IMR-90 (cell line): ENCODE measurements around the gene KLC4. TPM values are rescaled to one million over a fixed set of nuclear protein-coding genes. Genes with fewer than 3 reads are reported as not detected.
A peak's percentile ranks its signal among the peaks of the same experiment; 100 is the strongest.

Experiments
- ATAC-seq: fragments of 200-7000 bp; cut with Tn5 transposase; 2 replicates; pipeline ENCODE4 v1.9.1; 2020; ENCODE audit warnings: low read depth, mild to moderate bottlenecking, moderate library complexity
- BruUV-seq: library from RNA; stranded (reverse); fragments of 400-500 nt; replicated peaks from 2 replicates; lab custom pipeline; 2021; lab: Mats Ljungman, UMichigan
- CTCF ChIA-PET: fragments of 300-600 bp; formaldehyde crosslinking; extraction: SDS; loops from one replicate; lab custom pipeline; 2021; ENCODE audit warnings: antibody characterized with exemption; lab: Yijun Ruan, JAX
- POLR2A ChIA-PET: fragments of 300-600 bp; sonication (Branson Sonifier 250); formaldehyde crosslinking; loops from one replicate; lab custom pipeline; 2022; ENCODE audit warnings: antibody characterized with exemption; ENCODE audit not compliant: unreplicated experiment; lab: Charles Lee
- DNase-seq: peaks from one replicate; pipeline ENCODE4 v3.0.0; 2013
- H2AFZ ChIP-seq: replicated peaks from 2 replicates; pipeline ENCODE3; 2013; ENCODE audit warnings: low read length, mild to moderate bottlenecking; ENCODE audit not compliant: poor library complexity
- H2AK5ac ChIP-seq: 2 replicates; pipeline ENCODE4 v1.6.1; 2013; ENCODE audit warnings: low read depth, low read length, inconsistent platforms
- H2AK9ac ChIP-seq: replicated peaks from 2 replicates; pipeline ENCODE3; 2013; ENCODE audit warnings: mild to moderate bottlenecking, low read depth, low read length, moderate library complexity; ENCODE audit not compliant: poor library complexity
- H2BK120ac ChIP-seq: 2 replicates; pipeline ENCODE4 v1.6.1; 2013; ENCODE audit warnings: low read depth, low read length, inconsistent platforms
- H2BK15ac ChIP-seq: 3 replicates; pipeline ENCODE4 v1.6.1; 2013; ENCODE audit warnings: low read depth, low read length, inconsistent platforms
- H2BK20ac ChIP-seq: 2 replicates; pipeline ENCODE4 v1.6.1; 2013; ENCODE audit warnings: low read depth, mild to moderate bottlenecking, inconsistent platforms, low read length, moderate library complexity
- H2BK5ac ChIP-seq: 2 replicates; pipeline ENCODE4 v1.6.1; 2013; ENCODE audit warnings: mild to moderate bottlenecking, low read depth, low read length, inconsistent platforms; ENCODE audit not compliant: poor library complexity, severe bottlenecking
- H3K14ac ChIP-seq: replicated peaks from 2 replicates; pipeline ENCODE4 v1.6.1; 2013; ENCODE audit warnings: low read depth, low read length, inconsistent platforms
- H3K18ac ChIP-seq: 2 replicates; pipeline ENCODE4 v1.6.1; 2013; ENCODE audit warnings: low read depth, low read length, control low read depth
- H3K23ac ChIP-seq: 2 replicates; pipeline ENCODE4 v1.6.1; 2013; ENCODE audit warnings: low read depth, low read length, inconsistent platforms
- H3K27ac ChIP-seq: 2 replicates; pipeline ENCODE4 v1.5.1; 2013; ENCODE audit warnings: mild to moderate bottlenecking, control low read depth, low read length; ENCODE audit not compliant: insufficient read depth
- H3K27me3 ChIP-seq: 2 replicates; pipeline ENCODE4 v1.6.1; 2013; ENCODE audit warnings: low read length; ENCODE audit not compliant: control insufficient read depth, insufficient read depth
- H3K36me3 ChIP-seq: 2 replicates; pipeline ENCODE4 v1.6.1; 2013; ENCODE audit warnings: low read length, mixed read lengths; ENCODE audit not compliant: control insufficient read depth, insufficient read depth
- H3K4ac ChIP-seq: 2 replicates; pipeline ENCODE4 v1.6.1; 2013; ENCODE audit warnings: low read depth, low read length, inconsistent platforms
- H3K4me1 ChIP-seq: 2 replicates; pipeline ENCODE4 v1.6.1; 2013; ENCODE audit warnings: low read length, mixed read lengths; ENCODE audit not compliant: control insufficient read depth, insufficient read depth
- H3K4me2 ChIP-seq: 2 replicates; pipeline ENCODE4 v1.6.1; 2013; ENCODE audit warnings: low read depth, mild to moderate bottlenecking, control low read depth, low read length, moderate library complexity
- H3K4me3 ChIP-seq: 2 replicates; pipeline ENCODE4 v1.5.1; 2013; ENCODE audit warnings: low read depth, mild to moderate bottlenecking, control low read depth, low read length, moderate library complexity; ENCODE audit not compliant: insufficient read depth
- H3K56ac ChIP-seq: 2 replicates; pipeline ENCODE4 v1.6.1; 2013; ENCODE audit warnings: low read length, inconsistent platforms; ENCODE audit not compliant: insufficient read depth; ENCODE audit errors: extremely low read depth
- H3K79me1 ChIP-seq, 2 experiments: 2 replicates each; pipeline ENCODE4 v1.6.1; 2013; ENCODE audit warnings: low read length in 2 of 2, inconsistent platforms in 1 of 2, low read depth in 1 of 2
- H3K9ac ChIP-seq: 2 replicates; pipeline ENCODE4 v1.6.1; 2013; ENCODE audit warnings: low read depth, low read length, control low read depth
- H3K9me1 ChIP-seq: 2 replicates; pipeline ENCODE4 v1.6.1; 2013; ENCODE audit warnings: low read length, inconsistent platforms; ENCODE audit not compliant: insufficient read depth
- H3K9me3 ChIP-seq: 2 replicates; pipeline ENCODE4 v1.6.1; 2013; ENCODE audit warnings: low read length; ENCODE audit not compliant: control insufficient read depth, insufficient read depth
- H4K20me1 ChIP-seq: 2 replicates; pipeline ENCODE4 v1.6.1; 2013; ENCODE audit warnings: low read length, inconsistent platforms; ENCODE audit not compliant: insufficient read depth
- H4K5ac ChIP-seq: 2 replicates; pipeline ENCODE4 v1.6.1; 2013; ENCODE audit warnings: mild to moderate bottlenecking, low read depth, low read length, control low read depth
- H4K8ac ChIP-seq, 2 experiments: 2 replicates each; pipeline ENCODE4 v1.6.1; 2013; ENCODE audit warnings: low read depth in 2 of 2, low read length in 2 of 2, control low read depth in 1 of 2, inconsistent platforms in 1 of 2
- H4K91ac ChIP-seq: 2 replicates; pipeline ENCODE4 v1.6.1; 2013; ENCODE audit warnings: low read depth, low read length, inconsistent platforms; ENCODE audit not compliant: insufficient read depth
- MAZ ChIP-seq: IDR thresholded peaks from 2 replicates; pipeline ENCODE4 v1.6.1; 2012; ENCODE audit warnings: low read depth, mild to moderate bottlenecking, low read length, improper control_type of control experiment, moderate library complexity, borderline replicate concordance
- SMC3 ChIP-seq: fragments of 150-350 bp; IDR thresholded peaks from 2 replicates; pipeline ENCODE4 v1.6.1; 2016; ENCODE audit warnings: low read depth, mild to moderate bottlenecking, antibody characterized with exemption, low read length, moderate library complexity
- WGBS, 2 experiments: methylation state at CpG; one replicate each; pipeline versions ENCODE4 v1.1.5 to v1.1.7; 2013; ENCODE audit warnings: missing lambda C conversion rate in 2 of 2; ENCODE audit not compliant: insufficient read length in 1 of 2; ENCODE audit errors: extremely low coverage in 2 of 2; 5-methylcytosine and 5-hydroxymethylcytosine counted together
- dilution Hi-C: fragments of 300-500 bp; cut with HindIII; formaldehyde crosslinking; loops from one replicate; pipeline ENCODE4 v1.14.3; 2018; ENCODE audit warnings: low sequenced_read_pairs; ENCODE audit not compliant: unreplicated experiment
- in situ Hi-C: fragments of 300-500 bp; cut with MboI; formaldehyde crosslinking; loops from 3 replicates; pipeline ENCODE4 v1.14.3; 2019; ENCODE audit warnings: low sequenced_read_pairs, inconsistent platforms, mixed read lengths
- intact Hi-C: fragments of 100-400 bp; cut with micrococcal nuclease; formaldehyde crosslinking; loops from 2 replicates; pipeline ENCODE4 v1.10.0; 2022
- polyA plus RNA-seq, 3 experiments: library from polyadenylated mRNA; depleted of rRNA; stranded (reverse); fragments of >200 nt; gene quantifications; 2 replicates each; pipeline ENCODE4 v1.2.3, GENCODE V29; 2012; ENCODE audit warnings: low replicate concordance in 1 of 3
- total RNA-seq: library from RNA; depleted of rRNA; stranded (reverse); fragments of >200 nt; gene quantifications from 2 replicates; pipeline ENCODE4 v1.2.3, GENCODE V29; 2012

Gene KLC4
- total and polyA plus RNA-seq, 2 of the 4 experiments (the other 2 are of a cell fraction): 10.9 to 13.0 TPM

GRCh38 chr6:43075670-43076463 lies 16.4 kb downstream of the KLC4 start, which contains the start of gene PTK7:
TSS of gene PTK7 (plus strand) at chr6:43076314. CDS start at chr6:43076489, 175 bp downstream.
- Histone ChIP-seq H2BK120ac (peak within 1 kb of the TSS; percentile 94), H3K27ac (peak within 1 kb of the TSS; percentile 98), H3K4ac (peak within 1 kb of the TSS; percentile 97), H4K8ac (peak within 1 kb of the TSS; percentile 79 to 91), H4K91ac (peak within 1 kb of the TSS; percentile 93), H3K56ac (peak within 1 kb of the TSS; percentile 92), H3K4me2 (peak within 1 kb of the TSS; percentile 95), H3K9me3 (no peaks in the 10 kb centered on the region), H3K4me3 (peak within 1 kb of the TSS; percentile 76), H3K9me1 (peaks cover 18% of the 10 kb centered on the region), H3K4me1 (peaks cover 25% of the 10 kb centered on the region), H2BK20ac (peak within 1 kb of the TSS; percentile 86), H3K23ac (peak within 1 kb of the TSS; percentile 93), H2AK5ac (peak within 1 kb of the TSS; percentile 68), H2BK15ac (peak within 1 kb of the TSS; percentile 85; the same call in 2 of the 3 replicates), H2BK5ac (peak within 1 kb of the TSS; percentile 91), H3K36me3 (peaks cover 6% of the 10 kb centered on the region; the same call in 1 of the 2 replicates), H2AFZ (peak within 1 kb of the TSS; percentile 93), H3K79me1 (peaks cover 10 to 47% of the 10 kb centered on the region in 2 experiments), H4K5ac (peak within 1 kb of the TSS; percentile 90), H3K9ac (peak within 1 kb of the TSS; percentile 92), H2AK9ac (peak within 1 kb of the TSS; percentile 93), H3K18ac (peak within 1 kb of the TSS; percentile 89), H3K14ac (peak within 1 kb of the TSS; percentile 97), H3K27me3 (no peaks in the 10 kb centered on the region), H4K20me1 (peaks cover 22% of the 10 kb centered on the region)
- peak; percentile 54 for DNase-seq
- ATAC-seq: peak; percentile 77
- 0 out of 2 replicates have a peak, but pooled peaks have one; percentile 19 for TF ChIP-seq MAZ
- no peak for TF ChIP-seq SMC3
- in situ Hi-C loops (loop anchor here (5.0 kb wide), 1 partner anchor 51 kb away; no protein-coding TSS in a partner anchor), intact Hi-C loops (loop anchor here (1.0 to 2.0 kb wide), 5 partner anchors 15 to 67 kb away; partner anchors contain the start of genes CUL7, KLC4 and MRPL2), dilution Hi-C loops (no loop called here)
- no TSS peak for BruUV-seq
- 0% methylated on average over 17 of the region's 60 CpGs; no CpG with 5 or more reads in 1 of the 2 experiments for WGBS, 2 experiments
- POLR2A ChIA-PET: interaction anchor here (0.6 to 1.0 kb wide), 2 partner anchors 67 to 110 kb away, joined by 3 read pairs; no protein-coding TSS in a partner anchor
- CTCF ChIA-PET: interaction anchor here (1.5 kb wide), 1 partner anchor 68 kb away, joined by 7 read pairs; no protein-coding TSS in a partner anchor
